Measurements from ENCODE around the gene SCLY. TPM values are rescaled to one million over a fixed set of nuclear protein-coding genes. Genes with fewer than 3 reads are reported as not detected.
"Not testable (repeated sequence)": the region's sequence is repeated elsewhere in the genome, so short reads cannot be mapped to it uniquely, and the experiment has no call there.

The SCLY gene
- polyA plus RNA-seq, 1 of the 3 experiments (the other 2 are of a cell fraction): 20.9 TPM

GRCh38 chr2:238114851-238115660 is 54.3 kb downstream of the SCLY start:
- H3K4me2 ChIP-seq: no peak overlapping the region
- no peaks in the 10 kb centered on the region for H3F3A ChIP-seq (replicated peaks; ENCODE audit: insufficient read depth)
- no peak overlapping the region for H3K4me3 ChIP-seq (ENCODE audit: low read depth in 2 of 2, low read length in 1 of 2)
- WGBS (ENCODE audit: low lambda C conversion rate): 78% methylated on average over 28 of the region's 32 CpGs
- H3K36me3 ChIP-seq (replicated peaks in 1 of 2; ENCODE audit: control insufficient read depth in 1 of 2, insufficient read depth in 2 of 2, low read length in 1 of 2): no peaks in the 10 kb centered on the region
- H3K9me3 ChIP-seq: peaks cover 8% of the 10 kb centered on the region
- H3K27me3 ChIP-seq (ENCODE audit: insufficient read depth): no peaks in the 10 kb centered on the region; the same call in 1 of the 2 replicates
- no peaks in the 10 kb centered on the region for H3K79me2 ChIP-seq (ENCODE audit: insufficient read depth)
- H4K20me1 ChIP-seq (ENCODE audit: insufficient read depth): no peaks in the 10 kb centered on the region
- H3K9ac ChIP-seq: no peak overlapping the region
- H3K27ac ChIP-seq (ENCODE audit: low read depth in 2 of 2, low read length in 1 of 2): no peak overlapping the region
- POLR2A ChIA-PET: no interaction called here
- DNase-seq: no peak
- H2AFZ ChIP-seq (ENCODE audit: low read depth): no peak overlapping the region
- H3K9me2 ChIP-seq: no peaks in the 10 kb centered on the region
- no peak for TF ChIP-seq NRF1 (IDR thresholded peaks at IDR 0.05; ENCODE audit: low read depth, low read length)
- TF ChIP-seq JUND (IDR thresholded peaks at IDR 0.05): no peak
- TF ChIP-seq GABPA (IDR thresholded peaks at IDR 0.05; ENCODE audit: low read depth): no peak
- no peak for TF ChIP-seq MAX (IDR thresholded peaks at IDR 0.05; ENCODE audit: low read depth)
- no peak for TF ChIP-seq ELF1 (IDR thresholded peaks at IDR 0.05)
- TF ChIP-seq POLR2AphosphoS5 (IDR thresholded peaks at IDR 0.05; ENCODE audit: low read depth, low read length): no peak
- no peak for TF ChIP-seq MXI1 (IDR thresholded peaks at IDR 0.05; ENCODE audit: low read depth, low read length)
- no peak for TF ChIP-seq CTCF (IDR thresholded peaks at IDR 0.05)
- H3K4me1 ChIP-seq (ENCODE audit: control insufficient read depth in 1 of 2, insufficient read depth in 2 of 2, low read depth in 1 of 2, low read length in 1 of 2): peaks cover 0 to 9% of the 10 kb centered on the region in 2 experiments; a peak in 1 of 4 replicates
- CTCF ChIA-PET: interaction anchor here (1.0 to 1.2 kb wide), 3 partner anchors 14 to 148 kb away, joined by 3 to 4 read pairs (median 3); no protein-coding TSS in a partner anchor

- H3K27ac ChIP-seq (ENCODE audit: low read depth in 2 of 2, low read length in 1 of 2); H3K79me2 ChIP-seq (ENCODE audit: insufficient read depth); DNase-seq; H3K36me3 ChIP-seq (replicated peaks in 1 of 2; ENCODE audit: control insufficient read depth in 1 of 2, insufficient read depth in 2 of 2, low read length in 1 of 2); H4K20me1 ChIP-seq (ENCODE audit: insufficient read depth); H2AFZ ChIP-seq (ENCODE audit: low read depth); H3K4me2 ChIP-seq; H3F3A ChIP-seq (replicated peaks; ENCODE audit: insufficient read depth); H3K27me3 ChIP-seq (ENCODE audit: insufficient read depth); H3K9me3 ChIP-seq; H3K9me2 ChIP-seq; H3K4me1 ChIP-seq (ENCODE audit: control insufficient read depth in 1 of 2, insufficient read depth in 2 of 2, low read depth in 1 of 2, low read length in 1 of 2); H3K4me3 ChIP-seq (ENCODE audit: low read depth in 2 of 2, low read length in 1 of 2); POLR2A ChIA-PET; H3K9ac ChIP-seq: not testable (repeated sequence)
- CTCF ChIA-PET: interaction anchor here (1.0 to 1.2 kb wide), 3 partner anchors 15 to 148 kb away, joined by 3 to 4 read pairs (median 3); no protein-coding TSS in a partner anchor
- 91% methylated on average over 11 of the region's 12 CpGs for WGBS (ENCODE audit: low lambda C conversion rate)
Observed at GRCh38 chr2:238115709-238116108, 54.9 kb downstream of the SCLY start.

Measured in SK-N-SH (cell line).